NCI-H128 (cell line): ENCODE data around the gene ADAM17.
"Not testable (repeated sequence)": the region's sequence is repeated elsewhere in the genome, so short reads cannot be mapped to it uniquely, and the experiment has no call there.

Source experiments
- DNase-seq: peaks from one replicate; lab custom pipeline; 2025; ENCODE audit not compliant: unreplicated experiment; lab: John Stamatoyannopoulos, UW

The ADAM17 gene

DNA sequence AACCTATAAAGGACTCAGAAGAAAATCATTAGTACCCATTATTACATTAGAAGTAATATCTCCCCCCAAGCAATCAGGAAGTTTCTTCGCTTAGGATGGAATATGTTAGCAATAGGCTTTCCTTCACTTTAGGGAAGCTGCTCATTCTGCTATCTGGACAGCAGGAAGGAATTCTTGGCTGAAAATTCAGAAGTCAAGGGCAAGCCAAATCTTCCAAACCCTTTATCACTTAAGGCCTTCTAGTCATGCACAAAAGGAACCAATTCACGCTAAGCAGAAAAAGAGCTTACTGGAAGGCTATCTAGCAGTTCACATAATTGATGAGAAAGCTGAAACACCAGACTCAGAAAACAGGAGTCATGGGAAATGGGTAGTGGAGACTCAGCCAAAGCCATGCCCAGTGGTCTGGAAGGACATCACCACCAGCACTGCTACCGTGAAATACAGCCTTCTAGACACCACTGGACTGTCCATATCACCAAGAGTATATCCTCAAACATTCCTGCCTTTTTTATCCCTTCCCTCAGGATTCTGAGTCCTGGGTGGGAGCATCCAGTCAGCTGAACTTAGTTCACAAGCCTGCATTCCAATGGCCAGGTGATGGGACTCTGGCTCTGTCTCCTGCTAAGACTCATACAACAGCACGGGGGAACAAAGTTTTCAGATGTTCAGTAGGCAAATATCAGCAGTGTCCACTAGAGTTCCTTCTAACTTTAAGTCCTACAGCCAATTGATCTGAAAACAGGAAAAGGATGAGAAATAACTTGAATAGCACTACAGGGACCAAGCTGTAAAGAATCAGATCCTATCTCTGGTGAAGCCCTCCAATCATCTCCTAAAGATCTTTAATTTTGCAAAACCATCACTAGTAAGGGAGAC is 14.8 kb upstream of the ADAM17 start:
- no peak for DNase-seq

DNA sequence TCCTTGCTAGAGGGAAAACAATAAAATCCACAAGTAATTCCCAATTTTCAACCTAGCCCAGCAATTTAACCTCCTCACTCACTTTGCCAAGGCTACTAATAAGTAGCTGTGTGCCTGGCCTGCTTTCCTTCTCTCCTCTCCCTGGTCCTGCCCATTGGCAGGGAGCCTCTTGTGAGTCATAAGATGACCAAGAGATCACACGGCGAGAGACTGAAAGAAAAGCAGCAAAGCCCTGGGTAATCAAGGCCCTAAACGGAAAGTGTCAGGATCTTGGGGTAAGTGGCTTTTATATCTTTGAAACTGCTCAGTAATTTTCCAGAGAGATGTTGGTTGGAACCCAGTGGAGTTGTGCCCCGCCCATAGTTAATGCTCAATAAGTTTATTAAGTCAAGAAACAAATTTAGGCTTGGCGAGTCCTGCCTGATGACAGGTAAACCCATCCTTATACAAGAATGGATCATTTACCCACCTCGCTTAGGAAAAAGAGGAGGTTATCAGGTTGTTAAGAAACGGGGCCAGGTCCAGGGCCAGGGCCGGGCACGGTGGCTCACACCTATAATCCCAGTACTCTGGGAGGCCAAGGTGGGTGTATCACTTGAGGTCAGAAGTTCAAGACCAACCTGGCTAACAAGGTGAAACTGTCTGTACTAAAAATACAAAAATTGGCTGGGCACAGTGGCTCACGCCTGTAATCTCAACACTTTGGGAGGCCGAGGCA is 10.0 kb upstream of the ADAM17 start:
- no peak for DNase-seq

DNA sequence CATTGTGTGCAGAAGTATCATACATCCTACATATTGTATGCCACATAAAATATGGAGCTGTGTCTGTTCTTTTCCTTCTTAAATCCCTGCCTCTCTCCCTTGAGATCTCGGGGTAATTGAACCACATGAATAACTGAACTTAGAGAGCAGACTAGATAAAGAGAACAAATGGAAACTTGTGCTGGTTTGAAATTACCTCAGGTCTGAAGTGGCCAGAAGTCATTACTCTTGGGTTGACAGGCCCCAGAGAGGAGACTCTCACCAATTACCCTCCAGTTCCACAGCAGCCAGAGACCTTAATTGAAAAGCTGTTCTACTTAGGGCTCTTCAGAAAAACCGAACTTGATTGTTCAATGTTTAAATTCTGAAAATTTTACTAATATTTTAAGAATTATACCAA is 5.0 kb upstream of the ADAM17 start:
- DNase-seq = no peak

DNA sequence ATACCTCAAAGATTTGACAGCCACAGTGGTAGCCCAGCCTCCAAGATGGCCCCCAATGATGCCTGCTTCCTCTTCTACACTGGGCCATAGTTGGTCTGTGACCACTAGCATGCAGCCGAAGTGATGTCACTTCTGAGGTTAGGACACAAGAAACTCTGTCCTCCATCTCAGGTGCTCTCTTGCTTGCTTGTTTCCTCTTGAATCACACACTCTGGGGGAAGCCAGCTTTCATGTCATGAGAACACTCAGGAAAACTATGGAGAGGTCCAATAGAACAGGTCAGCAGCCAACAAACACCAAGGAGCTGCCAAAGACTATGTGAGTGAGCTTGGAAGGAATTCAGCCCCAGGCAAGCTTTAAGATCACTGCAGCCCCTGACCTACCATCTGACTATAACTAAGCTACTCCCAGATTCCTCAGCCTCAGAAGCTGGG is 3.3 kb upstream of the ADAM17 start:
- DNase-seq = no peak

DNA sequence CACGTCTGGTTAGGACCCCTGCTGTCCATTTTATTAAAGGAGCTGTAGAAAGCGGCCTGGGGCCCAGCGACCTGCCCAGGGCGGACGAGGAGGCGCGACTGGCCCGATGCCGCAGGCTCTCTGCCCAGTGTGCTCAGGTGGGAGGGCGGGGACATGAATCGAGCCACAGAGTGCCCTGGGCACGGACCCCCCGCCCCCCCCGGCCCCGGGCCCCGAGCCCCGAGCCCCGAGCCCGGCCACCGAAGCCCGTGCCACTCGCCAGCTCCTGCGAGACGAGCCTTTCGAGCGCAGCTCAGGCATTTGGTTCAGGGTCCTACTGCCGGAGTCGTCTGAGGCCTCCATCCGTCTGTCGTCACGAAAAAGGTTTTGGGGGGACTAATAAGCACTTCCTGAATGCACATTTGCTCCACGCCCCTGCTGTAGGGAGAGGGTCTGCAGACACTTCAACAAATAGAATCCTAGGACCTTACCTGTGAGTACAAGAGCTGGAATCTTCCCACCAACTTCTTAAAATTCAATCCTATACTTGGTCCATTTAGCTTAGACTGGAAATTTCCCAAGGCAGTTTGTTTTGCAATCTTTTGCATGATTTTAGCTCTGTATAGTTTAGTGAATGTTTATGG is 602 bp upstream of the ADAM17 start:
- DNase-seq = no peak

DNA sequence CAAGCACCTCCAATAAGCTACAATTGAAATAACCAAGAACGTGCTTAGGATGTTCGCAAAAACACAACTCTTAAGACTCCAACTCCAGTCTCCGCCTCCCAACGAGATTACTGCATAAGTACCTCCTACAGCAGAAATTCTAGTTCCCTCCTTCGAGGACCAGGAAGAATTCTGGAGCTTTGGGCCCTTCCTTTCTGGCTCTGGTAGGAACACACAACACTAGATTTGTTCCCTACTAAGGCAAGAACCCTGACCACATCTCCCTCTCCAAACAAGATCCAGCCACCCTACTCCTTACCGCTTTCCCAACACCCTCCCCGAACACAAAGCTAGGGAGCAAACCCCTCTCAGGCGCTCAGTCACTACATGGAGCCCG is 721 bp downstream of the ADAM17 start:
- DNase-seq = no peak

DNA sequence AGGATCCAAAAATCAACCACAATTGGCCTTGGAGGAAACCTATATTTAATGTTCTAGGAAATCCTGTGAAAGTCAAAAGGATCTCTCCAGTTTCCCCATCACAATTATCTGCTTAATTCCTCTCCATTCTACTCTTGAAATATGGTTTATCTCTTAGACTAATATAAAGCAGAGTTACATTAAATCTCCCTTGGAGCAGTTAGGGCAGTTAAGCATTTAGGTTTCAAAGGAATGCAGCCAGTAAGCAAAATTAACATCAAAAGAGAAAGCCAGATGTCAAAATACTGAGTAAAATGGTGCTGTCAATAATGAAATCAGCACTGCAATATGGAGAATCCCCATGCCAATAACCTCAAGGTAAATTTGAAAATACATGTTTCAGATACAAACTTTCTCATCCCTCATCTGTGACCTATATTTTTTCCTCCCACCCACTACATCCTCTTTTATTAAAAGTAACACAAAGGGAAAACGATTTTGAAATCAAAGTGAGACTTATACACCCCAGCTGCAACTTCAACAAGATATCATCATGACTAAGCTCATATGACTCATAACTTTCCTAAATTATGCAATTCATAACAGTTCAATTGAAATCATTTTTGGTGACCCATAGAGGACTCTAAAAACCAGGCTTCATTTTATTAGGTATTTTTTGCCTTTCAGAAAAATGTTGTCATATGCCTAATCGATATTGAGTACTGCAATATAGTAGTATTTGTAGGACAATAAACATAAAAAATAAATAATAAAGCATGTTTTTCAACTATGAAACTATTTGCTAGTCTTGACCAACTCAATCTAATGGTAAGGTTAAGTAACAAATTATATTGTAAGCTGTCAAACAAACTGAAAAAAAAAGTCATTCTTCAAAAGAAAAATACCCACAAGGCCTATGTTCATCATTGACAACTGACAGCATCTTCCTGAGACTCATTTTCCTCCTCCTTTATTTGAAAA is 3.1 kb downstream of the ADAM17 start:
- no peak for DNase-seq

DNA sequence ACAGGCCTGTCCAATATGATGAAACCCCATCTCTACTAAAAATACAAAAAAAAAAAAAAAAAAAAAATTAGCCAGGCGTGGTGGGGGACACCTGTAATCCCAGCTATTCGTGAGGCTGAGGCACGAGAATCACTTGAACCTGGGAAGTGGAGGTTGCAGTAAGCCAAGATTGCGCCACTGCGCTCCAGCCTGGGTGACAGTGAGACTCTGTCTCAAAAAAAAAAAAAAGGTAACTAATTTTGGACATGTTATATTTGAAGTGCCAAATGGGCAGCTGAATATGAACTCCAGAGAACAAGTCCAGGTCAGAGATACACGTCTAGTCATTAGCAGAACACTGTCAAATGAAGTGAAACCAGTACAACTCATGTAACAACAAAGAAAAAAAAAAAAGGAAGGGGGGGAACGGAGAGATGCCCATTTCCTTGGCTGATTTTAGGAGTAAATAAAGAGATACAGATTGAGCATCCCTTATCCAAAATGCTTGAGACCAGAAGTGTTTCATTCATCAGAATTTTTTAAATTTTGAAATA is 4.7 kb downstream of the ADAM17 start:
- not testable (repeated sequence) for DNase-seq

DNA sequence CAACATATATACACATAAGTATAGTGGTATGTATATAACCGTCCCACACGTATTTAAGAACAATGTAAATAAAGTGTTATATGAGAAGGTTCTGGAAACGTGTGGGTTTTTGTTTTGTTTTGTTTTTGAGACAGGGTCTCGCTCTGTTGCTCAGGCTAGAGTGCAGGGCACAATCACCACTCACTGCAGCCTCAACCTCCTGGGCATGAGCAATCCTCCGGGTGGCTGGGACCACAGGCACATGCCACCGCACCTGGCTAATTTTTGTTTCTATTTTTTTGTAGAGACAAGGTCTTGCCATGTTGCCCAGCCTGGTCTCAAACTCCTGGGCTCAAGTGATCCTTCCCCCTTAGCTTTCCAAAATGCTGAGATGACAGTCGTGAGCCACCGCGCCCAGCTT is 6.2 kb downstream of the ADAM17 start:
- no peak for DNase-seq

DNA sequence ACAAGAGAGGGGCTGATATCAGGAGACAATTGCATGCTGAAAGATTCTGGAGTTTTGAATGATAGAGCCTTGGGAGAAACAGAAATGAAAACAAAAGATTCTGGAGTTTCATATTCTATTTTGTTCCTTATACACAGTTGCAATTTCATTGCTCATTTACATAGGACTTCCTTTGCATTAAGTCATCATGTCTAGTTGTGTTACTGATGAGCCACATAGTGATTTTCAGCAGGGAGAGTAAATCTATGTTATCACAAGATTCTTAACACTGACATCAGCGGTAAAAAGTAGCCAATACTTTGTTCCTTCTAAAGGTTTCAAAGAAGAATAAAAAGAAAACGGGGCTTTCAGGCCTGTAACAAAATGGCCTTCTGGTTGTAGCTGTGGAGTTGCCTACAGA is 7.1 kb downstream of the ADAM17 start:
- no peak for DNase-seq

DNA sequence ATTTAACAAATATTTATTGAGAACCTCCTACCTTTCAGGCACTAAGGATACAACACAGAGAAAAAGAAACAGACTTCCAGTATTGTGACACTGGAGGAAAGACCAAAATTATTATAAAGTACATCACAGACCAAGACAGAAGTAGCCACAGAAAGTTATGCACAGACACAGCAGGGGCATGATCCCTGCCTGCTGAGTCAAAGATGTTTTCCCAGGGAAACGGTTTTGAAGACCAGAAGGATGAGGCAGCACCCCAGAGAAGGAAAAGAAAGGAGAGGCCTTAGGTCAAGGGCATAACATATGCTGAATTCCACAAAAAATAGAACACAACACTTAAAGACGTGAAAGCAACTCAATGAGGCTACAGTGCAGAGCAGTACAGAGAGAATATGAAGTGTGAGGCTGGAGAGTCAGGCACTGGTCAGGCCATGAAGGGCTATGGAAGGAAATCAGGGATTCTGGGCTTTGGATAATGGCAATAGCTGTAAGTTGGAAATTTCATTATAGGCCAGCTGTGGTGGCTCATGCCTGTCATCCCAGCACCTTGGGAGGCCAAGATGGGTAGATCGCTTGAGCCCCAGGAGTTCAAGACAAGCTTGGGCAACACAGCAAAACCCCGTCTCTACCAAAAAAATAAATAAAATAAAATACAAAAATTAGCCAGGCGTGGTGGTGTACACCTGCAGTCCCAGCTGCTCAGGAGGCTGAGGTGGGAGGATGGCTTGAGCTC is 8.2 kb downstream of the ADAM17 start:
- DNase-seq = no peak

DNA sequence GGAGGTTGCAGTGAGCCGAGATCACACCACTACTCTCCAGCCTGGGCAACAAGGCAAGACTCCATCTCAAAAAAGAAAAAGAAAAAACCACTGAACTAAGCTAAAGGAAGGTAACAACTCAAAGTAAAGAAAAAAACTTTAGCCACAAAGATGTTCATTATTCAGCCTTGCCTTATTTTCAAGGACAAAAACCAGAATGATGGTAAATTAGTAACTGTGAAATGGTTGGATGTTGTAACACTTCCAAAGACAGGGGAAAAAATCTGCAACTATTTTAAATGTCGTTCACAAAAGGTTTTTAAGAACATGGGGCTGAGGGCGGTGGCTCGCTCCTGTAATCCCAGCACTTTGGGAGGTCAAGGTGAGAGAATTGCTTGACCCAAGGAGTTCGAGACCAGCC is 10.1 kb downstream of the ADAM17 start:
- no peak for DNase-seq

DNA sequence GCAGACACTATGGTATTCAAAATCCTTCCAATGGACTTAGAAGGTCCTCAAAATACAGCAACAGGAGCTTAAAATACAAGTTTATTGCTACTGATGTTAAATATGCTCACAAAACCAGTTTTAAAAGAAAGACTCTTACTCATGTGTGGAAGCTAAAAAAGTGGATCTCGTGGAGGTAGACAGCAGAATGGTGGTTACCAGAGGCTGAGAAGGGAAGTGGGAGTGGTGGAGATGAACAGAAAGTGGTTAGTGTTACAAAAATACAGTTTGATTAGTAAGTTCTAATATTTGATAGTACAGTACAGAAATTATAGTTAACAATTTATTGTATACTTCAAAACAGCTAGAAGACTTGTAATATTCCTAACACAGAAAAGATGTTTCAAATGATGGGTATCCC is 12.1 kb downstream of the ADAM17 start:
- DNase-seq = no peak

DNA sequence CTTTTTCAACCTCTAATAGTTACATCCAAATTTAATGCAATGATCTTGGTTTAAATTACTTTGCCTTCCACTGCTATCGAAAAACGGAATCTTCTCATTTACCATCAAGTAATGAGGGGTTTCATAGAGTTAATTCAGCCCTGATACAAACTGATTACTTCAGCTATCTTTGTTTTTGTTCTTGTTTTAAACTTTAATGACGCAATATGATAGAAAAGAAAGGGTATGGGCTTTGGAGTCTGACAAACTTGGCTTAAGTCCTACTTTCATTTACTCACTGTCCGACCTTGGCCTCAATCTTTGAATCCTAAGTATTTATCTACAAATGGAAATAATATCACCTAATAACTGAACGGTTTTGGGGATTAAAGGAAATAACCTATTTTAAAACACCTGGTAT is 16.1 kb downstream of the ADAM17 start:
- no peak for DNase-seq

DNA sequence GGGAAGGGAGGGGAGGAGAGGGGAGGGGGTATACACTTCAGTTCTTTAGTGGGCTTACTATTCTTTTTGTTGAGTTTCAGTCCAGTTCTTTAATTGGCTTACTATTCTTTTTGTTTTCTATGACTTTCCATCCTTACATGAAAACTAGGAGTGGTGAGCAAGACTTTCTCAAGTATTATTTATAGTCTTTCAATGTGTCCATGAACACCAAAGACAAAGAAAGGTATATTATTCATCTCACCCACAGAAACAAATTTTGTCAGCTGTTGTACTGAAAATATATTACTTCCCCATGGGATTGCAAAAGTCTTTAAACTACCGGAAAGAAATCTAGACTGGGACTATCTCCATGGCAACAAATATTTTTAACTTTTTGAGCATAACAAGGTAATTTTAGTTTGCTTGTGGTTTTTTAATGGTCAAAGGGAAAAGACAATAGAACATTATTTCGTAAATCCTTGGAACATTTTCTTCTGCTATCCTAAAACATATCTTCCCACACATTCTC is 17.6 kb downstream of the ADAM17 start:
- DNase-seq = no peak

DNA sequence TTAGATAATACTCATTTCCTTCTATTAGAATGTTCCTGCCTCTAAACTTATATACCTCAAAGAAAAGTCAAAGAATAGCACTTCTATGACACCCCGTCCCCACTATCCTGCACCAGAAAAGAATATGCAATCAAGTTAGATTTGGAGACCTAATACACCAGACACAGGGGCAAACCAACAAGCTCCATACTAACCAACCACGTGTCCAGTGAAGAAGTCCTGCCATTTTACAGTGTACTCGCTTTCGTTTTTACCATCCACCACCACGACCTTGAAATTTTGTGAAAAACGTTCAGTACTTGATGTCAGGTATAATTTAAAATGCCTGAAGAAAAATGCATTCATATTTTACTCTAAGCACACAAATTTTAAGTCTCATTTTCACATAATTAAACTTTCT is 19.1 kb downstream of the ADAM17 start:
- DNase-seq = no peak

DNA sequence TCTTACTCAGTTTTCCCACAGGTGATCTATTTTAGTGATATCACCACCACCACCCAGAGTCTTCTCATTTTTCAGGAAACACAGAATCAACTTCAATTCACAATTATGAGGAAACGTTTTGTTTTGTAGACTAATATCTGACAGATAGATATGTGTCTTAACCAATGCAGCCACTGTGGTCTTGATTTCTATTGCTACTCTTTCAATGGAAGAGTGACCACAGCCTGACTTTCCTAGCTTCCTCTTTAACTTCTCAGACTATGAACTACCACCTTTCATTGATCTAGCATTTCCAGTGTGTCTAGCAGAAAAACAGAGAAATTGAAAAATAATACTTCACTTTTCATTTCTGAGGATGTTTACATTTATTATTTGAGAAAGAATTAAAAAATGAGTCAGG is 20.5 kb downstream of the ADAM17 start:
- no peak for DNase-seq

DNA sequence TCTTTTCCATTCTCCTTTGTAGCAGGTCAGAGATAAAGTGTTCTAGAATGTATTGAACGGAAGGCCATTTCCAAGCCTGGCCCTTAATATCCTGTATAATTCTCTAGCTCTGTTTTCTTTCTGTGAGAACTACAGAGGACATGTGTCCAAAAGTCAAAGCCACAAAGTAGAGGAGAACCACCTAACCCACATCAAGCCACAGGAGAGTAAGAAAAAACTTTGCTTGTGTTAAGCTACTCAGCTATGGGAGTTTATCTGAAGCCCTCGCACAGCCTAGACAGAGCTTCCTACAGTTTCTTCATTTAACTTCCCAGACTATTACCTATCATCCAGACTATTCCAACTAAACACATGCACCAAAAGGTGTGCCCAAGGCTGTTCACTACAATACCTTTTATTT is 22.0 kb downstream of the ADAM17 start:
- DNase-seq = no peak

DNA sequence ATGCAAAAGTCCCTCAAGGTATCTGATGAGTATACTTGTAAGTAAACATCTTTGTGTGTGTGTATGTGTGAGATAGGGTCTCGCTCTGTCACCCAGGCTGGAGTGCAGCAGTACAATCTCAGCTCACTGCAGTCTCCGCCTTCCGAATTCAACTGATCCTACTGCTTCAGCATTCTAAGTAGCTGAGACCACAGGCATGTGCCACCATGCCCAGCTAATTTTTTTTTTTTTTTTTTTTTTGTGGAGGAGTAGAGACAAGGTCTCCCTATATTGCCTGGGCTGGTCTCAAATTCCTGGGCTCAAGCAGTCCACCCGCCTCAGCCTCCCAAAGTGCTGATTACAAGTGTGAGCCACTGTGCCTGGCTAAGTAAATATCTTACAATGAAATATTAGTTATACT is 23.2 kb downstream of the ADAM17 start:
- DNase-seq = no peak
